ENCODE data around the gene MLPH.

Gene MLPH

GRCh38 chr2:237490795-237491194 is 3.7 kb downstream of the MLPH start:
- no peak for TF ChIP-seq CTCF (IDR thresholded peaks at IDR 0.05; ENCODE audit: control insufficient read depth, extremely low read depth, insufficient read depth)
- no peak for DNase-seq (ENCODE audit: low read depth)
- peak overlapping the region; percentile 19; the same call in 1 of the 2 replicates for H3K4me3 ChIP-seq (ENCODE audit: low read depth, low read length)

GRCh38 chr2:237491515-237492118 is 4.6 kb downstream of the MLPH start:
- no peak for TF ChIP-seq CTCF (IDR thresholded peaks at IDR 0.05; ENCODE audit: control insufficient read depth, extremely low read depth, insufficient read depth)
- DNase-seq (ENCODE audit: low read depth): no peak
- no peak overlapping the region for H3K4me3 ChIP-seq (ENCODE audit: low read depth, low read length)

GRCh38 chr2:237492137-237492890 is 5.3 kb downstream of the MLPH start:
- no peak for DNase-seq (ENCODE audit: low read depth)

GRCh38 chr2:237494066-237494465 is 7.0 kb downstream of the MLPH start:
- no peak for DNase-seq (ENCODE audit: low read depth)
- TF ChIP-seq CTCF (IDR thresholded peaks at IDR 0.05; ENCODE audit: control insufficient read depth, extremely low read depth, insufficient read depth): no peak
- H3K4me3 ChIP-seq (ENCODE audit: low read depth, low read length): no peak overlapping the region

More at GRCh38 chr2:237492137-237492890, 5.3 kb downstream of the MLPH start:
- no peak for TF ChIP-seq CTCF (IDR thresholded peaks at IDR 0.05; ENCODE audit: control insufficient read depth, extremely low read depth, insufficient read depth)
- no peak overlapping the region for H3K4me3 ChIP-seq (ENCODE audit: low read depth, low read length)

GRCh38 chr2:237495521-237496117 is 8.6 kb downstream of the MLPH start:
- no peak overlapping the region for H3K4me3 ChIP-seq (ENCODE audit: low read depth, low read length)
- DNase-seq (ENCODE audit: low read depth): no peak
- no peak for TF ChIP-seq CTCF (IDR thresholded peaks at IDR 0.05; ENCODE audit: control insufficient read depth, extremely low read depth, insufficient read depth)

GRCh38 chr2:237496428-237496827 is 9.4 kb downstream of the MLPH start:
- H3K4me3 ChIP-seq (ENCODE audit: low read depth, low read length): no peak overlapping the region
- DNase-seq (ENCODE audit: low read depth): no peak
- TF ChIP-seq CTCF (IDR thresholded peaks at IDR 0.05; ENCODE audit: control insufficient read depth, extremely low read depth, insufficient read depth): no peak
